ENCODE data around the gene FOXN1. TPM values are rescaled to one million over a fixed set of nuclear protein-coding genes. Genes with fewer than 3 reads are reported as not detected.

The FOXN1 gene
- total RNA-seq, 1 donor = not detected

- Histone ChIP-seq H3K4me3 (ENCODE audit: insufficient read depth, low read length) (no peak overlapping the region), H3K36me3 (ENCODE audit: insufficient read depth, low read length) (no peaks in the 10 kb centered on the region), H3K9me3 (ENCODE audit: low read depth, low read length) (no peaks in the 10 kb centered on the region), H3K27me3 (ENCODE audit: insufficient read depth, low read length) (peaks cover 17% of the 10 kb centered on the region), H3K27ac (ENCODE audit: low read depth, low read length) (no peak overlapping the region), H3K4me1 (ENCODE audit: insufficient read depth, low read length) (no peaks in the 10 kb centered on the region), H2AFZ (ENCODE audit: low read length) (no peak overlapping the region), H3K4me2 (ENCODE audit: insufficient read depth, low read length) (no peak overlapping the region), H3K79me2 (ENCODE audit: insufficient read depth, low read length) (no peaks in the 10 kb centered on the region), H4K20me1 (ENCODE audit: insufficient read depth, low read length) (no peaks in the 10 kb centered on the region)
- no peak for TF ChIP-seq CTCF (IDR thresholded peaks at IDR 0.05; ENCODE audit: extremely low read depth, low read depth, low read length)
- DNase-seq (ENCODE audit: insufficient read length, low spot score, missing footprints) = peak; percentile 74
Observed at GRCh38 chr17:28498652-28499363, 7.3 kb upstream of the FOXN1 start.

GRCh38 chr17:28499364-28499664 lies 6.8 kb upstream of the FOXN1 start:
- H3K79me2 ChIP-seq (ENCODE audit: insufficient read depth, low read length) = no peaks in the 10 kb centered on the region
- H3K36me3 ChIP-seq (ENCODE audit: insufficient read depth, low read length) = no peaks in the 10 kb centered on the region
- H3K27ac ChIP-seq (ENCODE audit: low read depth, low read length) = no peak overlapping the region
- H3K4me3 ChIP-seq (ENCODE audit: insufficient read depth, low read length) = no peak overlapping the region
- H3K4me1 ChIP-seq (ENCODE audit: insufficient read depth, low read length) = no peaks in the 10 kb centered on the region
- H3K27me3 ChIP-seq (ENCODE audit: insufficient read depth, low read length) = peaks cover 22% of the 10 kb centered on the region
- no peak overlapping the region for H2AFZ ChIP-seq (ENCODE audit: low read length)
- peak; percentile 53 for DNase-seq (ENCODE audit: insufficient read length, low spot score, missing footprints)
- TF ChIP-seq CTCF (IDR thresholded peaks at IDR 0.05; ENCODE audit: extremely low read depth, low read depth, low read length) = no peak
- H3K4me2 ChIP-seq (ENCODE audit: insufficient read depth, low read length) = no peak overlapping the region
- H3K9me3 ChIP-seq (ENCODE audit: low read depth, low read length) = no peaks in the 10 kb centered on the region
- no peaks in the 10 kb centered on the region for H4K20me1 ChIP-seq (ENCODE audit: insufficient read depth, low read length)

- no peaks in the 10 kb centered on the region for H4K20me1 ChIP-seq (ENCODE audit: insufficient read depth, low read length)
- no peaks in the 10 kb centered on the region for H3K36me3 ChIP-seq (ENCODE audit: insufficient read depth, low read length)
- H3K9me3 ChIP-seq (ENCODE audit: low read depth, low read length) = no peaks in the 10 kb centered on the region
- H3K4me1 ChIP-seq (ENCODE audit: insufficient read depth, low read length) = no peaks in the 10 kb centered on the region
- no peak overlapping the region for H2AFZ ChIP-seq (ENCODE audit: low read length)
- TF ChIP-seq CTCF (IDR thresholded peaks at IDR 0.05; ENCODE audit: extremely low read depth, low read depth, low read length) = no peak
- H3K27ac ChIP-seq (ENCODE audit: low read depth, low read length) = no peak overlapping the region
- H3K4me2 ChIP-seq (ENCODE audit: insufficient read depth, low read length) = no peak overlapping the region
- peaks cover 26% of the 10 kb centered on the region for H3K27me3 ChIP-seq (ENCODE audit: insufficient read depth, low read length)
- H3K4me3 ChIP-seq (ENCODE audit: insufficient read depth, low read length) = no peak overlapping the region
- peak; percentile 77 for DNase-seq (ENCODE audit: insufficient read length, low spot score, missing footprints)
- H3K79me2 ChIP-seq (ENCODE audit: insufficient read depth, low read length) = no peaks in the 10 kb centered on the region
Observed at GRCh38 chr17:28499684-28500357, 6.3 kb upstream of the FOXN1 start.

GRCh38 chr17:28500712-28501379 lies 5.3 kb upstream of the FOXN1 start:
- H3K27me3 ChIP-seq (ENCODE audit: insufficient read depth, low read length) = peaks cover 33% of the 10 kb centered on the region

More at GRCh38 chr17:28500712-28501379, 5.3 kb upstream of the FOXN1 start:
- Histone ChIP-seq H3K9me3 (ENCODE audit: low read depth, low read length) (no peaks in the 10 kb centered on the region), H3K4me3 (ENCODE audit: insufficient read depth, low read length) (no peak overlapping the region), H3K4me1 (ENCODE audit: insufficient read depth, low read length) (no peaks in the 10 kb centered on the region), H3K27ac (ENCODE audit: low read depth, low read length) (no peak overlapping the region), H2AFZ (ENCODE audit: low read length) (no peak overlapping the region), H3K36me3 (ENCODE audit: insufficient read depth, low read length) (no peaks in the 10 kb centered on the region), H3K79me2 (ENCODE audit: insufficient read depth, low read length) (no peaks in the 10 kb centered on the region), H4K20me1 (ENCODE audit: insufficient read depth, low read length) (no peaks in the 10 kb centered on the region), H3K4me2 (ENCODE audit: insufficient read depth, low read length) (no peak overlapping the region)
- no peak for TF ChIP-seq CTCF (IDR thresholded peaks at IDR 0.05; ENCODE audit: extremely low read depth, low read depth, low read length)
- peak; percentile 58 for DNase-seq (ENCODE audit: insufficient read length, low spot score, missing footprints)
